Hematopoietic multipotent progenitor cell treated with erythropoietin and hydrocortisone succinate and interleukin-3 and kit ligand, for 17 days (in vitro differentiated cells): ENCODE measurements around the gene FUT4.
"Not testable (repeated sequence)": the region's sequence is repeated elsewhere in the genome, so short reads cannot be mapped to it uniquely, and the experiment has no call there.

Experiments
- DNase-seq: peaks from one replicate; pipeline ENCODE4 v3.0.0-alpha.2; 2015; ENCODE audit warnings: low spot score

The FUT4 gene

GRCh38 chr11:94543695-94544645 lies at the start of gene FUT4:
Gene FUT4, plus strand, starts transcription at chr11:94543921. Its CDS starts 213 bp downstream, at chr11:94544134.
- peak; percentile 24 for DNase-seq

GRCh38 chr11:94494126-94494680 lies 49.5 kb upstream of the FUT4 start:
- DNase-seq, result no peak

- DNase-seq, result no peak
Observed at GRCh38 chr11:94500181-94500580, 43.5 kb upstream of the FUT4 start.

- DNase-seq, result no peak
Observed at GRCh38 chr11:94501522-94501921, 42.2 kb upstream of the FUT4 start.

- DNase-seq, result peak; percentile 79
Observed at GRCh38 chr11:94504689-94505293, 38.9 kb upstream of the FUT4 start.

GRCh38 chr11:94506513-94506912 lies 37.2 kb upstream of the FUT4 start:
- not testable (repeated sequence) for DNase-seq

GRCh38 chr11:94507485-94507884 lies 36.2 kb upstream of the FUT4 start:
- DNase-seq, result no peak

GRCh38 chr11:94511932-94512781 lies 31.6 kb upstream of the FUT4 start, which contains the start of gene C11orf97:
Gene C11orf97, plus strand, starts transcription at chr11:94512461. Its CDS starts 68 bp downstream, at chr11:94512529.
- no peak for DNase-seq

- DNase-seq, result no peak
Observed at GRCh38 chr11:94513091-94513490, 30.6 kb upstream of the FUT4 start.

- DNase-seq, result no peak
Observed at GRCh38 chr11:94515398-94515797, 28.3 kb upstream of the FUT4 start.

- DNase-seq, result no peak
Observed at GRCh38 chr11:94516725-94517124, 27.0 kb upstream of the FUT4 start.

GRCh38 chr11:94518300-94518699 lies 25.4 kb upstream of the FUT4 start:
- no peak for DNase-seq

GRCh38 chr11:94519478-94520084 lies 24.1 kb upstream of the FUT4 start:
- DNase-seq, result peak; percentile 21

- DNase-seq, result no peak
Observed at GRCh38 chr11:94521684-94522083, 22.0 kb upstream of the FUT4 start.

- DNase-seq, result no peak
Observed at GRCh38 chr11:94524341-94524740, 19.4 kb upstream of the FUT4 start.

- no peak for DNase-seq
Observed at GRCh38 chr11:94525546-94526324, 18.0 kb upstream of the FUT4 start.

GRCh38 chr11:94526645-94527438 lies 16.9 kb upstream of the FUT4 start:
- DNase-seq, result no peak

GRCh38 chr11:94528551-94528950 lies 15.2 kb upstream of the FUT4 start:
- DNase-seq, result no peak

- no peak for DNase-seq
Observed at GRCh38 chr11:94532211-94532610, 11.5 kb upstream of the FUT4 start.

- no peak for DNase-seq
Observed at GRCh38 chr11:94533206-94533605, 10.5 kb upstream of the FUT4 start.
